Fibroblast of lung (primary cell): Measurements from ENCODE around the gene ITSN1. TPM values are rescaled to one million over a fixed set of nuclear protein-coding genes. Genes with fewer than 3 reads are reported as not detected.

Experiments used
- DNase-seq, 2 donors: peaks; one replicate each; pipeline versions ENCODE4 v3.0.0 to v3.0.0-alpha.2; 2010; ENCODE audit warnings: low read depth in 2 of 2
- H2AFZ ChIP-seq: 2 replicates; pipeline ENCODE4 v1.5.1; 2012; ENCODE audit warnings: low read length, control low read depth, inconsistent platforms
- H3K27ac ChIP-seq: 2 replicates; pipeline ENCODE4 v1.5.1; 2011; ENCODE audit warnings: low read length, control low read depth; ENCODE audit not compliant: insufficient read depth
- H3K27me3 ChIP-seq: 2 replicates; pipeline ENCODE4 v1.5.1; 2011; ENCODE audit warnings: mild to moderate bottlenecking, low read length; ENCODE audit not compliant: control insufficient read depth, insufficient read depth
- H3K36me3 ChIP-seq: 2 replicates; pipeline ENCODE4 v1.5.1; 2011; ENCODE audit warnings: low read length; ENCODE audit not compliant: control insufficient read depth, insufficient read depth
- H3K4me1 ChIP-seq: 2 replicates; pipeline ENCODE4 v1.5.1; 2011; ENCODE audit warnings: low read length; ENCODE audit not compliant: control insufficient read depth, insufficient read depth; ENCODE audit errors: extremely low read depth
- H3K4me2 ChIP-seq: 2 replicates; pipeline ENCODE4 v1.5.1; 2011; ENCODE audit warnings: low read length, control low read depth; ENCODE audit not compliant: insufficient read depth; ENCODE audit errors: extremely low read depth
- H3K4me3 ChIP-seq, 4 experiments: fragments of 200-600 bp in 1 of 4; sonication (generic) in 1 of 4; replicated peaks in 1 of 4; 2 replicates each; pipeline ENCODE4 v1.5.1; 2011 to 2016; ENCODE audit warnings: low read length in 4 of 4, low read depth in 3 of 4, mild to moderate bottlenecking in 3 of 4, control low read depth in 2 of 4, inconsistent platforms in 1 of 4, mixed read lengths in 1 of 4; ENCODE audit not compliant: insufficient read depth in 1 of 4; ENCODE audit errors: control extremely low read depth in 1 of 4
- H3K79me2 ChIP-seq: 2 replicates; pipeline ENCODE4 v1.5.1; 2012; ENCODE audit warnings: mild to moderate bottlenecking, low read length, inconsistent platforms; ENCODE audit not compliant: control insufficient read depth, insufficient read depth
- H3K9ac ChIP-seq: 2 replicates; pipeline ENCODE4 v1.5.1; 2011; ENCODE audit warnings: mild to moderate bottlenecking, low read length, control low read depth; ENCODE audit not compliant: insufficient read depth
- H3K9me3 ChIP-seq: 2 replicates; pipeline ENCODE4 v1.5.1; 2012; ENCODE audit warnings: low read depth, low read length; ENCODE audit not compliant: control insufficient read depth, insufficient read depth
- H4K20me1 ChIP-seq: 2 replicates; pipeline ENCODE4 v1.5.1; 2011; ENCODE audit warnings: low read length; ENCODE audit not compliant: control insufficient read depth, insufficient read depth; ENCODE audit errors: extremely low read depth
- CTCF ChIP-seq, 2 donors: IDR thresholded peaks in 1 of 2; conservative IDR thresholded peaks in 1 of 2; 1 replicate in 1 of 2; 2 replicates in 1 of 2; pipeline ENCODE4 v1.5.1; 2011 to 2012; ENCODE audit warnings: low read length in 2 of 2, control low read depth in 1 of 2, inconsistent platforms in 1 of 2, low read depth in 1 of 2, mild to moderate bottlenecking in 1 of 2
- EZH2 ChIP-seq: IDR thresholded peaks from 2 replicates; pipeline ENCODE4 v1.5.1; 2012; ENCODE audit warnings: low read length, control low read depth, mild to moderate bottlenecking; ENCODE audit errors: missing control alignments
- polyA plus RNA-seq, 2 donors: library from polyadenylated mRNA; depleted of rRNA in 1 of 2; stranded (reverse) in 1 of 2; unstranded in 1 of 2; fragments of >200 nt; gene quantifications; 2 replicates each; pipeline ENCODE4 v1.2.1, GENCODE V29; 2011 to 2012; ENCODE audit warnings: missing spikeins in 1 of 2
- total RNA-seq: library from RNA; depleted of rRNA; stranded (reverse); fragments of >200 nt; gene quantifications from 2 replicates; pipeline ENCODE4 v1.2.1, GENCODE V29; 2014

Gene ITSN1
- total and polyA plus RNA-seq, 2 donors (not counting 1 experiment from before 2014, with no cell fraction given): 34.7 to 63.1 TPM

GRCh38 chr21:33846141-33846540 is 203.8 kb downstream of the ITSN1 start:
- H4K20me1 ChIP-seq: no peaks in the 10 kb centered on the region
- H3K27ac ChIP-seq: no peak overlapping the region
- H3K27me3 ChIP-seq: no peaks in the 10 kb centered on the region
- no peaks in the 10 kb centered on the region for H3K4me1 ChIP-seq
- H3K4me2 ChIP-seq: no peak overlapping the region
- TF ChIP-seq CTCF (conservative IDR thresholded peaks at IDR 0.05 in 1 of 2, IDR thresholded peaks at IDR 0.05 in 1 of 2; ENCODE audit: low read depth in 1 of 2, low read length in 2 of 2) (no peak), EZH2 (no peak)
- no peak overlapping the region for H3K9ac ChIP-seq
- H3K36me3 ChIP-seq: no peaks in the 10 kb centered on the region
- DNase-seq: no peak
- no peak overlapping the region for H3K4me3 ChIP-seq
- no peak overlapping the region for H2AFZ ChIP-seq
- no peaks in the 10 kb centered on the region for H3K79me2 ChIP-seq
- no peaks in the 10 kb centered on the region for H3K9me3 ChIP-seq

DNA sequence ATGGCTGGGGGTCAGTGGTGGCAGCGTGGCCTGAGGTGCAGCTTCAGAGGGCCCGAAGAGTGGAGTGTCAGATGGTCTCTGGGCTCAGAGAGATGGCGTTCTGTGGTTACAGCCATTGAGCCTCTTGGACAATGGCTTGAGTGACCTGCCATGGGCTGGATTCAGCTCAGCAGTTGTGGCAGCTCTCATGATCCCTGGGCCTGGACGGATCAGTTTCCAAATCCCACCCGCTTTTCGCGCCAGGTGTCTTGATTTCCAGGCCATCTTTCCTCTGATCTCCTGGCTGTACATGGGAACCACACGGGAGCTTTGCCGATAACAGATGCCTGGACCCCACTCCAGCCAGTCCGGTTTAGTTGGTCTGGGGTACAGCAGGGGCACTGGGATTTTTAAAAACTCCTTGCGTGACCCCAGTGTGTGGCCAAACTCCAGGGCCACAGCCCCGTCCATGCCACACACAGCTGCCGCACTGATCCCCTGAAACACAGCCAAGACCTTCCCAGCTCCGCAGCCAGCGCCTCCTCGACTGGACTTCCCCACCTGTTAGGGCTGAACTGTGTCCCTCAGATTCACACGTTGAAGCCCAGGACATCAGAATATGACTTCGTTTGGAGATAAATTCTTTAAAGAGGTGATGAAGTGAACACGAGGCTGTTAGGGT is 205.4 kb downstream of the ITSN1 start:
- Histone ChIP-seq H3K4me3 (no peak overlapping the region), H3K36me3 (no peaks in the 10 kb centered on the region), H3K4me1 (no peaks in the 10 kb centered on the region), H2AFZ (no peak overlapping the region), H3K9ac (no peak overlapping the region), H3K27me3 (no peaks in the 10 kb centered on the region), H3K79me2 (no peaks in the 10 kb centered on the region), H3K9me3 (no peaks in the 10 kb centered on the region), H3K27ac (no peak overlapping the region), H3K4me2 (no peak overlapping the region), H4K20me1 (no peaks in the 10 kb centered on the region)
- no peak for DNase-seq
- TF ChIP-seq EZH2 (no peak), CTCF (conservative IDR thresholded peaks at IDR 0.05 in 1 of 2, IDR thresholded peaks at IDR 0.05 in 1 of 2; ENCODE audit: low read depth in 1 of 2, low read length in 2 of 2) (no peak)

DNA sequence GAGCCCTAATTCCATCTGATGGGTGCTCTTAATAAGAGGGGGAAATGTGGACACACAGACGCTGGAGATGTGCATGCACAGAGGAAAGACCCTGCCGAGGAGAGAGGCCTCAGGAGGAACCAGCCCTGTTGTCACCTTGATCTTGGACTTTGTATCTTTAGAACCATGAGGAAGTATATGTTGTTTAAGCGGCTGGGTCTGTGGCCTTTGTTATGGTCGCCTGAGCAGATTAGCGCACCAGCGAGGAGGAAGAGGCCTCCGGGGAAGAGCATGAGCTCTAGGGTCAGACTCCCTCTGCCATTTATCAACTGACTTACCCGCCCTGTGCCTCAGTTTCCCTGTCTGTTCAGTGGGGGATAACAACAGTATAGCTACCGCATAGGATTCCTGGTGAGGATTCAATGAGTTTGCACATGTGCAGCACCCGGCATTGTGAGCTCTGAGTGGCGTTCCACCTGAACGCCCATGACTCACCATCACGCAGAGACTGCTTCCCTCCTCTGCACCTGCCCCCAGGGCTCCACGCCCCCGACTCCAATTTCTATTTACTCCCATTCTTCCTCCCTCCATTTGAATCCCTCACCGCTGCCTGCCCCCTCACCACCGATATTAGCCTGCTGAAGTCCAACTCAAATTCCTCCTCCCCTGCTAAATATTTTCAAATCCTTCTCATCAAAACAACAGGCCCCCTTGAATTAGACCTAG is 206.1 kb downstream of the ITSN1 start:
- H3K79me2 ChIP-seq: no peaks in the 10 kb centered on the region
- H3K4me1 ChIP-seq: no peaks in the 10 kb centered on the region
- DNase-seq: no peak
- H3K4me2 ChIP-seq: no peak overlapping the region
- no peaks in the 10 kb centered on the region for H3K27me3 ChIP-seq
- no peak overlapping the region for H3K4me3 ChIP-seq
- no peak overlapping the region for H3K27ac ChIP-seq
- TF ChIP-seq CTCF (conservative IDR thresholded peaks at IDR 0.05 in 1 of 2, IDR thresholded peaks at IDR 0.05 in 1 of 2; ENCODE audit: low read depth in 1 of 2, low read length in 2 of 2) (no peak), EZH2 (no peak)
- H4K20me1 ChIP-seq: no peaks in the 10 kb centered on the region
- no peak overlapping the region for H2AFZ ChIP-seq
- no peaks in the 10 kb centered on the region for H3K9me3 ChIP-seq
- no peaks in the 10 kb centered on the region for H3K36me3 ChIP-seq
- H3K9ac ChIP-seq: no peak overlapping the region
